Keratinocyte (primary cell): ENCODE measurements around the gene OR9A2.

Experiments used
- CTCF ChIP-seq, 3 experiments: IDR thresholded peaks in 1 of 3; conservative IDR thresholded peaks in 1 of 3; optimal IDR thresholded peaks in 1 of 3; 2 replicates in 2 of 3; 3 replicates in 1 of 3; pipeline versions ENCODE3 to v1.5.1; 2011; ENCODE audit warnings: low read length in 3 of 3, mild to moderate bottlenecking in 3 of 3, moderate library complexity in 2 of 3, control low read depth in 1 of 3, inconsistent platforms in 1 of 3; ENCODE audit not compliant: insufficient read depth in 2 of 3; ENCODE audit errors: extremely low read depth in 1 of 3
- EZH2 ChIP-seq: IDR thresholded peaks from one replicate; pipeline ENCODE4 v1.6.1; 2012; ENCODE audit warnings: inconsistent platforms, mild to moderate bottlenecking, low read length, moderate library complexity

GRCh38 chr7:142984297-142984696 is 42.6 kb downstream of the OR9A2 start:
- TF ChIP-seq CTCF (optimal IDR thresholded peaks at IDR 0.05 in 1 of 3, IDR thresholded peaks at IDR 0.05 in 1 of 3, conservative IDR thresholded peaks at IDR 0.05 in 1 of 3; ENCODE audit: extremely low read depth in 1 of 3, insufficient read depth in 2 of 3, low read length in 3 of 3): no peak
- TF ChIP-seq EZH2: no peak
